Epithelial cell of proximal tubule (primary cell): ENCODE measurements around the gene CNR2. TPM values are rescaled to one million over a fixed set of nuclear protein-coding genes. Genes with fewer than 3 reads are reported as not detected.
A peak's percentile ranks its signal among the peaks of the same experiment; 100 is the strongest.

Experiments
- DNase-seq: peaks from one replicate; pipeline ENCODE4 v3.0.0-alpha.2; 2011; ENCODE audit warnings: low read depth
- H3K4me3 ChIP-seq: 2 replicates; pipeline ENCODE4 v1.5.1; 2011; ENCODE audit warnings: low read depth, mild to moderate bottlenecking, low read length
- total RNA-seq: library from RNA; depleted of rRNA; stranded (reverse); fragments of >200 nt; gene quantifications from 2 replicates; pipeline ENCODE4 v1.2.3, GENCODE V29; 2015
- TF ChIP-seq, protein P1 (sequence below): conservative IDR thresholded peaks from 2 replicates; pipeline ENCODE4 v1.5.1; 2012; ENCODE audit warnings: low read depth, mild to moderate bottlenecking, low read length

CNR2 gene
- total RNA-seq, 1 donor from 2014 or later = not detected

DNA sequence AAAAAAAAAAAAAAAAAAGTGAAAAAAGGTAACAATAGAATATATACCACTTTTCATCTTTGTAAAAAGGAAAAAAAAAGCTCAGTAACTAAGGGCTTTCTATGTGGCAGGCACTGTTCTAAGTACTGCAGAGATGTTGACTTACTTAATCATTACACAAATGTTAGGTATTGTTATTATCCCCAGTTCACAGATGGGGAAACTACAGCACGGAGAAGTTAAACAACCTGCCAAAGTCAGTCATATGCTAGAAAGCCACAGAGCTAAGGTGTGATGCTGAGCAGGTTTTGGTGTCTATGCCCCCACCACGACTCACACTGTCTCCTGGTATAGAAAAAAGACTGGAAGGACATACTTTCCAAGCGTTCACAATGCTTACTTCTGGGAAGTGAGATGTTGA lies 39.9 kb upstream of the CNR2 start:
- no peak for DNase-seq
- no peak overlapping the region for H3K4me3 ChIP-seq
- TF ChIP-seq, protein P1, sequence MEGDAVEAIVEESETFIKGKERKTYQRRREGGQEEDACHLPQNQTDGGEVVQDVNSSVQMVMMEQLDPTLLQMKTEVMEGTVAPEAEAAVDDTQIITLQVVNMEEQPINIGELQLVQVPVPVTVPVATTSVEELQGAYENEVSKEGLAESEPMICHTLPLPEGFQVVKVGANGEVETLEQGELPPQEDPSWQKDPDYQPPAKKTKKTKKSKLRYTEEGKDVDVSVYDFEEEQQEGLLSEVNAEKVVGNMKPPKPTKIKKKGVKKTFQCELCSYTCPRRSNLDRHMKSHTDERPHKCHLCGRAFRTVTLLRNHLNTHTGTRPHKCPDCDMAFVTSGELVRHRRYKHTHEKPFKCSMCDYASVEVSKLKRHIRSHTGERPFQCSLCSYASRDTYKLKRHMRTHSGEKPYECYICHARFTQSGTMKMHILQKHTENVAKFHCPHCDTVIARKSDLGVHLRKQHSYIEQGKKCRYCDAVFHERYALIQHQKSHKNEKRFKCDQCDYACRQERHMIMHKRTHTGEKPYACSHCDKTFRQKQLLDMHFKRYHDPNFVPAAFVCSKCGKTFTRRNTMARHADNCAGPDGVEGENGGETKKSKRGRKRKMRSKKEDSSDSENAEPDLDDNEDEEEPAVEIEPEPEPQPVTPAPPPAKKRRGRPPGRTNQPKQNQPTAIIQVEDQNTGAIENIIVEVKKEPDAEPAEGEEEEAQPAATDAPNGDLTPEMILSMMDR = no peak

DNA sequence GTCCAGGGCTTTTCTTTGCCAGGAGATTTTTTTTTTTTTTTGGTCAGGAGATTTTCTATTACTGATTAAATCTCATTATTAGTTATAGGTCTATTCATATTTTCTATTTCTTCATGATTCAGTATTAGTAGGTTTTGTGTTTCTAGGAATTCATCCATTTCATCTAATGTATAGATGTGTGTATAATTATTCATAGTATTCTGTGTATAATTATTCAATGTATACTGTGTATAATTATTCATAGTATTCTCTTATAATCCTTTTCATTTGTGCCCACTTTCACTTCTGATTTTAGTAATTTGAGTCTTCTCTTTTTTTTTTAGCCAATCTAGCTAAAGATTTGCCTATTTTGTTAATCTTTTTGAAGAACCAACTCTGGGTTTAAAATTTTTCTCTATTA lies 34.2 kb upstream of the CNR2 start:
- no peak for DNase-seq
- H3K4me3 ChIP-seq = no peak overlapping the region
- TF ChIP-seq, protein P1 = no peak

- H3K4me3 ChIP-seq = no peak overlapping the region
- DNase-seq = no peak
- TF ChIP-seq, protein P1 = no peak
Measured at GRCh38 chr1:23936481-23937176, 23.5 kb upstream of the CNR2 start.

- TF ChIP-seq, protein P1 = no peak
- DNase-seq = peak; percentile 85
- no peak overlapping the region for H3K4me3 ChIP-seq
Measured at GRCh38 chr1:23931491-23931880, 18.3 kb upstream of the CNR2 start.

GRCh38 chr1:23930861-23931490 lies 17.8 kb upstream of the CNR2 start:
- H3K4me3 ChIP-seq = peak overlapping the region; percentile 25
- TF ChIP-seq, protein P1 = no peak
- peak; percentile 98 for DNase-seq

DNA sequence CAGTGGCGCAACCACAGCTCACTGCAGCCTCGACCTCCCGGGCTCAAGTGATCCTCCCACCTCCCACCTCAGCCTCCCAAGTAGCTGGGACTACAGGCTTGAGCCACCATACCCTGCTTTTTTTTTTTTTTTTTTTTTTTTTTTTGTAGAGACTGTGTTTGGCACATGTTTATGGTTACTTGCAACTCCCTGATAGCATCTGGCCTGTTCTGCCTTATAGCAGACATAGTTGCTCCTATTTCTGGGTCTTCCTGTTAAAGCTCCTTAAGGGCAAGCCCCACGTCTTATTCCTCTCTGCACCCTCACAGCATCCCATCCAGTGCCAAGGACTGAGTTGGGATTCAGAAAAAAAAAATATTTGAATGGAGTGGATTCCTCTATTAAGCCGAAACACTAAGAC lies 17.1 kb upstream of the CNR2 start:
- DNase-seq = no peak
- TF ChIP-seq, protein P1 = no peak
- H3K4me3 ChIP-seq = peak overlapping the region; percentile 16

DNA sequence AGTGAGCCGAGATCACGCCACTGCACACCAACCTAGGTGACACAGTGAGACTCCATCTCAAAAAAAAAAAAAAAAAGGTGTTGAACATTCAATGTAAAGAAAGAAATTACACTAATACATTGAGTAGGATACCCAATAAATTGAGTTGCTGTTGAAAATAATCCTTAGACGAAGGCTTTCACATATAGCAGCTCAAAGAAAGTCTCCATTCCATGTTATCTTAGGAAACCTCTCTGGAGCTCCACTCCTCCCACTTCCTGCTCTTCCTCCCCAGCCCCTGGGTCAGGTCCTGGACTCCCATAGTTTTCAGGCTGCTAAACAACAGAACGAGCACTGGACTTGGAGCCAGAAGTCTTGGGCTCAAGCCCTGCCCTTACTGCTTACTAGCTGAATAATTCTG lies 15.6 kb upstream of the CNR2 start:
- no peak overlapping the region for H3K4me3 ChIP-seq
- TF ChIP-seq, protein P1 = no peak
- DNase-seq = no peak
